Measurements from ENCODE around the gene ADGRD2. TPM values are rescaled to one million over a fixed set of nuclear protein-coding genes. Genes with fewer than 3 reads are reported as not detected.

ADGRD2 gene
- total RNA-seq, 1 donor from 2014 or later: 0.31 TPM

- Mint-ChIP-seq H3K27ac (no peak overlapping the region), H3K36me3 (no peaks in the 10 kb centered on the region), H3K4me1 (ENCODE audit: unreplicated experiment) (no peaks in the 10 kb centered on the region), H3K27me3 (peaks cover 15% of the 10 kb centered on the region), H3K4me3 (no peak overlapping the region), H3K9me3 (no peaks in the 10 kb centered on the region)
- no peak for DNase-seq (ENCODE audit: extremely low spot score, unreplicated experiment)
- TF ChIP-seq CTCF (conservative IDR thresholded peaks at IDR 0.05): no peak
Measured at GRCh38 chr9:124427281-124427680, 23.0 kb upstream of the ADGRD2 start.

- no peaks in the 10 kb centered on the region for H3K9me3 Mint-ChIP-seq
- DNase-seq (ENCODE audit: extremely low spot score, unreplicated experiment): no peak
- H3K27ac Mint-ChIP-seq: no peak overlapping the region
- peaks cover 10% of the 10 kb centered on the region for H3K27me3 Mint-ChIP-seq
- H3K4me1 Mint-ChIP-seq (ENCODE audit: unreplicated experiment): no peaks in the 10 kb centered on the region
- H3K4me3 Mint-ChIP-seq: no peak overlapping the region
- no peaks in the 10 kb centered on the region for H3K36me3 Mint-ChIP-seq
- TF ChIP-seq CTCF (conservative IDR thresholded peaks at IDR 0.05): no peak
Measured at GRCh38 chr9:124428751-124429529, 21.3 kb upstream of the ADGRD2 start.

GRCh38 chr9:124429530-124429867, 20.8 kb upstream of the ADGRD2 start:
- peaks cover 4% of the 10 kb centered on the region for H3K27me3 Mint-ChIP-seq
- H3K4me1 Mint-ChIP-seq (ENCODE audit: unreplicated experiment): no peaks in the 10 kb centered on the region
- TF ChIP-seq CTCF (conservative IDR thresholded peaks at IDR 0.05): no peak
- H3K27ac Mint-ChIP-seq: no peak overlapping the region
- DNase-seq (ENCODE audit: extremely low spot score, unreplicated experiment): no peak
- H3K4me3 Mint-ChIP-seq: no peak overlapping the region
- H3K36me3 Mint-ChIP-seq: no peaks in the 10 kb centered on the region
- H3K9me3 Mint-ChIP-seq: no peaks in the 10 kb centered on the region

GRCh38 chr9:124436320-124436719, 13.9 kb upstream of the ADGRD2 start:
- Mint-ChIP-seq H3K27ac (no peak overlapping the region), H3K27me3 (peaks cover 7% of the 10 kb centered on the region), H3K4me3 (no peak overlapping the region), H3K9me3 (no peaks in the 10 kb centered on the region), H3K4me1 (ENCODE audit: unreplicated experiment) (no peaks in the 10 kb centered on the region), H3K36me3 (no peaks in the 10 kb centered on the region)
- no peak for DNase-seq (ENCODE audit: extremely low spot score, unreplicated experiment)
- no peak for TF ChIP-seq CTCF (conservative IDR thresholded peaks at IDR 0.05)

GRCh38 chr9:124437086-124437485, 13.2 kb upstream of the ADGRD2 start:
- H3K9me3 Mint-ChIP-seq: no peaks in the 10 kb centered on the region
- no peak for TF ChIP-seq CTCF (conservative IDR thresholded peaks at IDR 0.05)
- H3K4me3 Mint-ChIP-seq: no peak overlapping the region

More at GRCh38 chr9:124437086-124437485, 13.2 kb upstream of the ADGRD2 start:
- Mint-ChIP-seq H3K27me3 (peaks cover 7% of the 10 kb centered on the region), H3K36me3 (no peaks in the 10 kb centered on the region), H3K27ac (no peak overlapping the region), H3K4me1 (ENCODE audit: unreplicated experiment) (no peaks in the 10 kb centered on the region)
- DNase-seq (ENCODE audit: extremely low spot score, unreplicated experiment): no peak

Measured in type B pancreatic cell (in vitro differentiated cells).